Measurements from ENCODE around the gene HAPLN2. TPM values are rescaled to one million over a fixed set of nuclear protein-coding genes. Genes with fewer than 3 reads are reported as not detected.
"Not testable (repeated sequence)": the region's sequence is repeated elsewhere in the genome, so short reads cannot be mapped to it uniquely, and the experiment has no call there.

Gene HAPLN2
- total RNA-seq, 1 experiment from 2014 or later, result 0.21 TPM

- H3K9me3 ChIP-seq (ENCODE audit: control insufficient read depth, insufficient read depth, low read depth, low read length); ATAC-seq; intact Hi-C loops (cut with micrococcal nuclease; ENCODE audit: unreplicated experiment); H3K4me1 ChIP-seq (ENCODE audit: control insufficient read depth, insufficient read depth, low read length); BruUV-seq (replicated peaks); DNase-seq (ENCODE audit: low read depth, low spot score); in situ Hi-C loops (cut with HindIII; ENCODE audit: low pct_unique_long_range_greater_than_20kb, low sequenced_read_pairs); H3K4me3 ChIP-seq (ENCODE audit: low read depth in 2 of 2, low read length in 2 of 2); POLR2A ChIA-PET; H3K27ac ChIP-seq (ENCODE audit: low read length); H3K36me3 ChIP-seq (ENCODE audit: control insufficient read depth, insufficient read depth, low read length); H3K27me3 ChIP-seq (ENCODE audit: control insufficient read depth, insufficient read depth, low read length): not testable (repeated sequence)
- CTCF ChIA-PET, result interaction anchor here (0.7 kb wide), 1 partner anchor 76 kb away, joined by 3 read pairs; no protein-coding TSS in a partner anchor
- peak; percentile 54; the same call in 1 of the 2 replicates for TF ChIP-seq CTCF (IDR thresholded peaks at IDR 0.05)
These were observed 11.9 kb downstream of the HAPLN2 start for GRCh38 chr1:156631152-156631551.

- H3K36me3 ChIP-seq (ENCODE audit: control insufficient read depth, insufficient read depth, low read length), result no peaks in the 10 kb centered on the region
- no peaks in the 10 kb centered on the region; the same call in 1 of the 2 replicates for H3K4me1 ChIP-seq (ENCODE audit: control insufficient read depth, insufficient read depth, low read length)
- intact Hi-C loops (cut with micrococcal nuclease; ENCODE audit: unreplicated experiment) (no loop called here), in situ Hi-C loops (cut with HindIII; ENCODE audit: low pct_unique_long_range_greater_than_20kb, low sequenced_read_pairs) (no loop called here)
- H3K4me3 ChIP-seq (ENCODE audit: low read depth in 2 of 2, low read length in 2 of 2), result no peak overlapping the region
- H3K27me3 ChIP-seq (ENCODE audit: control insufficient read depth, insufficient read depth, low read length), result no peaks in the 10 kb centered on the region
- ChIA-PET POLR2A (interaction anchor here (0.7 kb wide), 1 partner anchor 8 kb away, joined by 5 read pairs; no protein-coding TSS in a partner anchor), CTCF (interaction anchor here (0.7 to 0.9 kb wide), 2 partner anchors 28 to 44 kb away, joined by 5 to 6 read pairs; no protein-coding TSS in a partner anchor)
- ATAC-seq, result no peak
- no peaks in the 10 kb centered on the region for H3K9me3 ChIP-seq (ENCODE audit: control insufficient read depth, insufficient read depth, low read depth, low read length)
- TF ChIP-seq TCF7L2 (IDR thresholded peaks at IDR 0.05; ENCODE audit: low read depth, low read length) (no peak), SIN3A (IDR thresholded peaks at IDR 0.05; ENCODE audit: borderline replicate concordance, insufficient read depth, low read depth, low read length) (no peak), REST (IDR thresholded peaks at IDR 0.05; ENCODE audit: insufficient read depth in 1 of 2, low read depth in 2 of 2, low read length in 1 of 2) (no peak), POLR2AphosphoS5 (IDR thresholded peaks at IDR 0.05; ENCODE audit: low read depth, low read length) (no peak), CTCF (IDR thresholded peaks at IDR 0.05) (no peak)
- no TSS peak for BruUV-seq (replicated peaks)
- no peak overlapping the region for H3K27ac ChIP-seq (ENCODE audit: low read length)
- no peak for DNase-seq (ENCODE audit: low read depth, low spot score)
These were observed 13.1 kb downstream of the HAPLN2 start for GRCh38 chr1:156632355-156632754.
